H9 (cell line): ENCODE measurements around the gene CHPF. TPM values are rescaled to one million over a fixed set of nuclear protein-coding genes. Genes with fewer than 3 reads are reported as not detected.

Experiments used
- DNase-seq: peaks from one replicate; pipeline ENCODE4 v3.0.0-alpha.2; 2017
- H2AFZ ChIP-seq: one replicate; pipeline ENCODE4 v1.6.1; 2013; ENCODE audit warnings: mild to moderate bottlenecking, low read length, control low read depth, moderate library complexity
- H2AK5ac ChIP-seq: 2 replicates; pipeline ENCODE4 v1.6.1; 2013; ENCODE audit warnings: low read length, control low read depth, mixed read lengths; ENCODE audit not compliant: insufficient read length
- H2BK120ac ChIP-seq: one replicate; pipeline ENCODE4 v1.6.1; 2013; ENCODE audit warnings: low read depth, mild to moderate bottlenecking, low read length, control low read depth, inconsistent platforms; ENCODE audit not compliant: poor library complexity, severe bottlenecking
- H2BK12ac ChIP-seq: 2 replicates; pipeline ENCODE4 v1.6.1; 2013; ENCODE audit warnings: low read length, control low read depth, mixed read lengths, low read depth; ENCODE audit not compliant: insufficient read length
- H2BK15ac ChIP-seq: 2 replicates; pipeline ENCODE4 v1.6.1; 2013; ENCODE audit warnings: low read depth, low read length, control low read depth
- H2BK20ac ChIP-seq: one replicate; pipeline ENCODE4 v1.6.1; 2013; ENCODE audit warnings: low read depth, mild to moderate bottlenecking, low read length, control low read depth, inconsistent platforms; ENCODE audit not compliant: poor library complexity, severe bottlenecking
- H2BK5ac ChIP-seq: 2 replicates; pipeline ENCODE4 v1.6.1; 2013; ENCODE audit warnings: low read length, control low read depth, mixed read lengths; ENCODE audit not compliant: insufficient read length
- H3K14ac ChIP-seq: 2 replicates; pipeline ENCODE4 v1.6.1; 2013; ENCODE audit warnings: low read length, control low read depth; ENCODE audit not compliant: insufficient read depth
- H3K18ac ChIP-seq: 2 replicates; pipeline ENCODE4 v1.6.1; 2013; ENCODE audit warnings: low read depth, mild to moderate bottlenecking, mixed read lengths, low read length, control low read depth; ENCODE audit not compliant: insufficient read length
- H3K23ac ChIP-seq: 2 replicates; pipeline ENCODE4 v1.6.1; 2013; ENCODE audit warnings: low read length, control low read depth, mixed read lengths, low read depth; ENCODE audit not compliant: insufficient read length
- H3K23me2 ChIP-seq: 2 replicates; pipeline ENCODE4 v1.6.1; 2013; ENCODE audit warnings: low read depth, mild to moderate bottlenecking, mixed read lengths, low read length, control low read depth; ENCODE audit not compliant: insufficient read length, poor library complexity, severe bottlenecking
- H3K27ac ChIP-seq: 2 replicates; pipeline ENCODE4 v1.5.1; 2013; ENCODE audit warnings: low read length, control low read depth, mixed read lengths, low read depth; ENCODE audit not compliant: insufficient read length
- H3K27me3 ChIP-seq: 2 replicates; pipeline ENCODE4 v1.6.1; 2013; ENCODE audit warnings: low read length, control low read depth, inconsistent platforms; ENCODE audit not compliant: insufficient read depth
- H3K4ac ChIP-seq: 2 replicates; pipeline ENCODE4 v1.6.1; 2013; ENCODE audit warnings: low read depth, mild to moderate bottlenecking, control low read depth, inconsistent platforms, low read length, moderate library complexity
- H3K4me1 ChIP-seq: 2 replicates; pipeline ENCODE4 v1.6.1; 2013; ENCODE audit warnings: low read length, control low read depth, inconsistent platforms; ENCODE audit not compliant: insufficient read depth
- H3K4me2 ChIP-seq: 2 replicates; pipeline ENCODE4 v1.6.1; 2013; ENCODE audit warnings: low read length, control low read depth, mixed read lengths; ENCODE audit not compliant: insufficient read length, insufficient read depth
- H3K56ac ChIP-seq: 2 replicates; pipeline ENCODE4 v1.6.1; 2013; ENCODE audit warnings: low read depth, mild to moderate bottlenecking, mixed read lengths, low read length, control low read depth; ENCODE audit not compliant: insufficient read length
- H3K79me1 ChIP-seq: 2 replicates; pipeline ENCODE4 v1.6.1; 2013; ENCODE audit warnings: low read depth, mild to moderate bottlenecking, moderate library complexity, low read length, control low read depth, inconsistent platforms; ENCODE audit not compliant: insufficient read depth, poor library complexity, severe bottlenecking
- H3K79me2 ChIP-seq: 2 replicates; pipeline ENCODE4 v1.6.1; 2013; ENCODE audit warnings: low read length, control low read depth, inconsistent platforms; ENCODE audit not compliant: insufficient read depth
- H3K9ac ChIP-seq: 2 replicates; pipeline ENCODE4 v1.6.1; 2013; ENCODE audit warnings: low read length, control low read depth, mixed read lengths; ENCODE audit not compliant: insufficient read length; ENCODE audit errors: extremely low read depth
- H3K9me3 ChIP-seq: one replicate; pipeline ENCODE4 v1.6.1; 2013; ENCODE audit warnings: low read depth, low read length, inconsistent platforms; ENCODE audit not compliant: control insufficient read depth
- H3T11ph ChIP-seq: one replicate; pipeline ENCODE4 v1.6.1; 2013; ENCODE audit warnings: mild to moderate bottlenecking, low read length, control low read depth, inconsistent platforms
- H4K20me1 ChIP-seq: one replicate; pipeline ENCODE4 v1.6.1; 2013; ENCODE audit not compliant: control insufficient read depth, insufficient read length, insufficient read depth
- H4K5ac ChIP-seq: 2 replicates; pipeline ENCODE4 v1.6.1; 2013; ENCODE audit warnings: low read depth, mild to moderate bottlenecking, mixed read lengths, low read length, control low read depth; ENCODE audit not compliant: insufficient read length
- H4K8ac ChIP-seq: replicated peaks from 2 replicates; pipeline ENCODE4 v1.6.1; 2013; ENCODE audit warnings: low read length, control low read depth, mixed read lengths, low read depth; ENCODE audit not compliant: insufficient read length
- H4K91ac ChIP-seq: 2 replicates; pipeline ENCODE4 v1.6.1; 2013; ENCODE audit warnings: low read depth, mild to moderate bottlenecking, moderate library complexity, mixed read lengths, low read length, control low read depth; ENCODE audit not compliant: insufficient read length
- H3K27ac Mint-ChIP-seq, 3 experiments: 2 replicates in 2 of 3; 3 replicates in 1 of 3; pipeline ENCODE4 v1.8.0; 2020 to 2021; ENCODE audit warnings: mixed read lengths in 3 of 3, mild to moderate bottlenecking in 1 of 3, moderate library complexity in 1 of 3
- H3K27me3 Mint-ChIP-seq: 2 replicates; pipeline ENCODE4 v1.8.0; 2021; ENCODE audit warnings: low read depth, mild to moderate bottlenecking, moderate library complexity, mixed read lengths
- H3K36me3 Mint-ChIP-seq, 3 experiments: 2 replicates in 2 of 3; 3 replicates in 1 of 3; pipeline ENCODE4 v1.8.0; 2020 to 2021; ENCODE audit warnings: low read depth in 3 of 3, mixed read lengths in 3 of 3; ENCODE audit not compliant: insufficient read depth in 1 of 3
- H3K4me1 Mint-ChIP-seq, 2 experiments: 2 replicates each; pipeline ENCODE4 v1.8.0; 2020; ENCODE audit warnings: mixed read lengths in 2 of 2
- H3K4me3 Mint-ChIP-seq, 2 experiments: 2 replicates in 1 of 2; 3 replicates in 1 of 2; pipeline ENCODE4 v1.8.0; 2020 to 2021; ENCODE audit warnings: mild to moderate bottlenecking in 2 of 2, mixed read lengths in 2 of 2, moderate library complexity in 1 of 2
- H3K9me3 Mint-ChIP-seq, 2 experiments: 2 replicates in 1 of 2; 3 replicates in 1 of 2; pipeline ENCODE4 v1.8.0; 2020; ENCODE audit warnings: mild to moderate bottlenecking in 2 of 2, mixed read lengths in 2 of 2, moderate library complexity in 1 of 2
- CTCF ChIP-seq: fragments of 200-600 bp; sonication (generic); conservative IDR thresholded peaks from 3 replicates; pipeline ENCODE4 v1.8.0; 2021; ENCODE audit warnings: antibody characterized with exemption, mild to moderate bottlenecking
- WGBS: extraction: QIAGEN DNeasy Blood & Tissue Kit; methylation state at CpG from one replicate; pipeline ENCODE4 v1.1.7; 2013; ENCODE audit warnings: missing lambda C conversion rate, low lambda C conversion rate, mixed read lengths; ENCODE audit not compliant: insufficient read length; ENCODE audit errors: extremely low coverage; 5-methylcytosine and 5-hydroxymethylcytosine counted together
- total RNA-seq: library from RNA; stranded (reverse); gene quantifications from 2 replicates; pipeline ENCODE4 v1.2.1, GENCODE V29; 2021

CHPF gene
- total RNA-seq, 1 experiment from 2014 or later, result 46.5 TPM

- H4K20me1 ChIP-seq, result no peaks in the 10 kb centered on the region
- no peak overlapping the region for H2BK15ac ChIP-seq
- H3K79me1 ChIP-seq, result no peaks in the 10 kb centered on the region
- H3T11ph ChIP-seq, result no peak overlapping the region
- H3K23me2 ChIP-seq, result no peaks in the 10 kb centered on the region
- H2BK12ac ChIP-seq, result no peak overlapping the region
- H2AFZ ChIP-seq, result no peak overlapping the region
- Mint-ChIP-seq H3K27me3 (peaks cover 53% of the 10 kb centered on the region), H3K9me3 (no peaks in the 10 kb centered on the region; a peak in 1 of 5 replicates), H3K27ac (no peak overlapping the region), H3K4me3 (no peak overlapping the region), H3K4me1 (peaks cover 31 to 47% of the 10 kb centered on the region in 2 experiments), H3K36me3 (no peaks in the 10 kb centered on the region)
- H3K9ac ChIP-seq, result no peak overlapping the region
- no peaks in the 10 kb centered on the region for H3K79me2 ChIP-seq
- H2AK5ac ChIP-seq, result no peak overlapping the region
- H3K4me2 ChIP-seq, result no peak overlapping the region
- DNase-seq, result no peak
- no peak overlapping the region for H2BK20ac ChIP-seq
- H3K27ac ChIP-seq, result no peak overlapping the region
- peaks cover 2% of the 10 kb centered on the region for H3K4me1 ChIP-seq
- no peak overlapping the region for H2BK120ac ChIP-seq
- WGBS, result no CpG with 5 or more reads among the region's 10 CpGs
- no peak overlapping the region for H2BK5ac ChIP-seq
- H4K5ac ChIP-seq, result no peak overlapping the region
- H4K91ac ChIP-seq, result no peak overlapping the region
- H3K27me3 ChIP-seq, result peaks cover 4% of the 10 kb centered on the region; the same call in 1 of the 2 replicates
- H3K9me3 ChIP-seq, result no peaks in the 10 kb centered on the region
- no peak overlapping the region for H3K18ac ChIP-seq
- H3K14ac ChIP-seq, result no peak overlapping the region
- no peak overlapping the region for H4K8ac ChIP-seq
- no peak for TF ChIP-seq CTCF
- no peak overlapping the region for H3K56ac ChIP-seq
- no peak overlapping the region for H3K4ac ChIP-seq
- H3K23ac ChIP-seq, result no peak overlapping the region
Measured at GRCh38 chr2:219490600-219491130, 52.9 kb downstream of the CHPF start.
